Cardiac muscle cell (in vitro differentiated cells and primary cell): Measurements from ENCODE around the gene SENP2. TPM values are rescaled to one million over a fixed set of nuclear protein-coding genes. Genes with fewer than 3 reads are reported as not detected.

ENCODE experiments used
- DNase-seq, 2 donors: peaks; one replicate each; pipeline versions ENCODE4 v3.0.0 to v3.0.0-alpha.2; 2010 to 2017; ENCODE audit warnings: low read depth in 1 of 2, low spot score in 1 of 2
- H3K27ac ChIP-seq: fragments of 200-600 bp; sonication (generic); 2 replicates; pipeline ENCODE4 v1.5.1; 2016
- H3K27me3 ChIP-seq: fragments of 200-600 bp; sonication (generic); 2 replicates; pipeline ENCODE4 v1.6.0; 2016; ENCODE audit warnings: control low read depth
- H3K36me3 ChIP-seq: fragments of 200-600 bp; sonication (generic); 2 replicates; pipeline ENCODE4 v1.5.1; 2016; ENCODE audit warnings: control low read depth
- H3K4me1 ChIP-seq: fragments of 200-600 bp; sonication (generic); 2 replicates; pipeline ENCODE4 v1.8.1; 2017; ENCODE audit warnings: low read depth, mild to moderate bottlenecking, mixed run types
- H3K4me3 ChIP-seq: fragments of 200-600 bp; sonication (generic); 2 replicates; pipeline ENCODE4 v1.5.1; 2016; ENCODE audit warnings: mild to moderate bottlenecking
- H3K9me3 ChIP-seq: fragments of 200-600 bp; sonication (generic); 2 replicates; pipeline ENCODE4 v1.5.1; 2017; ENCODE audit warnings: low read depth, mild to moderate bottlenecking, control low read depth
- CTCF ChIP-seq: IDR thresholded peaks from 2 replicates; pipeline ENCODE4 v1.5.1; 2012; ENCODE audit warnings: low read depth, mild to moderate bottlenecking, low read length
- polyA plus RNA-seq: library from polyadenylated mRNA; unstranded; fragments of >200 nt; fragmentation: Nextera tagmentation; extraction: Ambion mirVana; gene quantifications from 2 replicates; pipeline ENCODE4 v1.2.1, GENCODE V29; 2016
- total RNA-seq: library from RNA; depleted of rRNA; stranded (reverse); fragments of >200 nt; gene quantifications from 2 replicates; pipeline ENCODE4 v1.2.3, GENCODE V29; 2016

SENP2 gene
- total and polyA plus RNA-seq, 2 experiments from 2014 or later, result 26.9 to 53.6 TPM

GRCh38 chr3:185559706-185560090, 26.4 kb upstream of the SENP2 start:
- Histone ChIP-seq H3K4me1 (peaks cover 40% of the 10 kb centered on the region), H3K27me3 (no peaks in the 10 kb centered on the region), H3K27ac (no peak overlapping the region), H3K4me3 (no peak overlapping the region), H3K9me3 (no peaks in the 10 kb centered on the region), H3K36me3 (no peaks in the 10 kb centered on the region)
- no peak for TF ChIP-seq CTCF
- DNase-seq, result no peak

GRCh38 chr3:185560676-185561075, 25.4 kb upstream of the SENP2 start:
- Histone ChIP-seq H3K4me1 (peaks cover 38% of the 10 kb centered on the region), H3K36me3 (no peaks in the 10 kb centered on the region), H3K9me3 (no peaks in the 10 kb centered on the region), H3K4me3 (no peak overlapping the region), H3K27me3 (no peaks in the 10 kb centered on the region), H3K27ac (peak overlapping the region; percentile 82)
- DNase-seq, result peak in 1 of 2 donors; percentile 66
- no peak for TF ChIP-seq CTCF

- no peak for DNase-seq
- Histone ChIP-seq H3K27me3 (no peaks in the 10 kb centered on the region), H3K27ac (peak overlapping the region; percentile 82), H3K9me3 (no peaks in the 10 kb centered on the region), H3K4me1 (peaks cover 32% of the 10 kb centered on the region), H3K4me3 (no peak overlapping the region), H3K36me3 (no peaks in the 10 kb centered on the region)
- TF ChIP-seq CTCF, result no peak
Observed at GRCh38 chr3:185561374-185561943, 24.6 kb upstream of the SENP2 start.

- Histone ChIP-seq H3K27me3 (no peaks in the 10 kb centered on the region), H3K36me3 (no peaks in the 10 kb centered on the region), H3K4me3 (no peak overlapping the region), H3K27ac (peak overlapping the region; percentile 82), H3K9me3 (no peaks in the 10 kb centered on the region), H3K4me1 (peaks cover 32% of the 10 kb centered on the region)
- DNase-seq, result peak in 1 of 2 donors; percentile 74
- TF ChIP-seq CTCF, result no peak
Observed at GRCh38 chr3:185561958-185562357, 24.1 kb upstream of the SENP2 start.

- Histone ChIP-seq H3K9me3 (no peaks in the 10 kb centered on the region), H3K36me3 (no peaks in the 10 kb centered on the region), H3K27ac (peak overlapping the region; percentile 63), H3K4me1 (peaks cover 27% of the 10 kb centered on the region), H3K4me3 (no peak overlapping the region), H3K27me3 (no peaks in the 10 kb centered on the region)
- peak in 1 of 2 donors; percentile 62 for DNase-seq
- TF ChIP-seq CTCF, result no peak
Observed at GRCh38 chr3:185572183-185572582, 13.9 kb upstream of the SENP2 start.
